HS-5 (cell line): ENCODE measurements around the gene WDR27.
"Not testable (repeated sequence)": the region's sequence is repeated elsewhere in the genome, so short reads cannot be mapped to it uniquely, and the experiment has no call there.

Experiments used
- DNase-seq: peaks from one replicate; pipeline ENCODE4 v3.0.0-alpha.2; 2012; ENCODE audit warnings: low read depth

The WDR27 gene

DNA sequence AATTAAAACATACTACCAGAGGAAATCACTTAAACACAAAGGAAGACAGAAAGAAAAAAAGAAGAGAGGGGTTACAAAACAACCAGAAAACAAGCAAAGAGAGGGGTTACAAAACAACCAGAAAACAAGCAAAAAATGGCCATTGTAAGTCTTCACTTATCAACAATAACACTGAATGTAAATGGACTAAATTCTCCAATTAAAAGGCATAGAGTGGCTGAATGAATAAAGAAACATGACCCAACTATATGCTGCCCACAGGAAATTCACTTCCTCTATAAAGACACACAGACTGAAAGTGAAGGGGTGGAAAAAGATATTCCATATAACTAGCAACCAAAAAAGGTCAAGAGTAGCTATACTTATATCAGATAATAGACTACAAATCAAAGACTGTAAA is 180.0 kb downstream of the WDR27 start:
- no peak for DNase-seq

DNA sequence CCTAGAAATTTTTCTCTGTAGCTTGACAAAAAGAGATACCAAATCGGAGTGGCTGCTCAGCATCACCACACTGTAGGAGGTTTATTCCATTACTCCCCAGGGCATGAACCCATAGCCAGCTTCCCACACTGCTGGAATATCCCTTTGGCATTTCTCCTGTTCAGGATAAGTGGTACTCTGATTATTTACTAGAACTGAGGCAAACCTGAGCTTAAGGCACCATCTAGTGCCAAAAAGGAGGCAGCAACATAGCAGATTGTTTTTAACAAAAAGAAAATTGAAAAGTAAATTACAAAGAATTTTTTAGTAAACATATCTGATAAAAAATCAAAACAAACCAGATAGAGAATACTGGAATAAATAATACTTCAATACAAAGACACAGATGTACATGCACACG is 181.7 kb downstream of the WDR27 start:
- no peak for DNase-seq

DNA sequence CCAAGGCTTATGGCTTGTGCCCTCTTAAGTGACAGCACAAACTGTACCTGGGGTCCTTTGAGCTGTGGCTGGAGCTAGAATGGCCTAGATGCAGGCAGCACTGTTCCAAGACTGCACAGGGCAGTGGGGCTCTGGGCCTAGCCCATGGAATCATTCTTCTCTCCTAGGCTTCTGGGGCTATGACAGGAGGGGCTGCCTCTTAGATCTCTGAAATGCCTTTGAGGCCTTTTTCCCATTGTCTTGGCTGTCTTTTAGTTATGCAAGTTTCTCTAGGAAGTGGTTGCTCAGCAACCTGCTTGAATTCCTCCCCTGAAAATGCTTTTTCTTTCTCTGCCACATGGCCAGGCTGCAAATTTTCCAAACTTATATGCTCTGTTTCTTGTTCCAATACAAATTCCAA is 183.4 kb downstream of the WDR27 start:
- no peak for DNase-seq

- no peak for DNase-seq
Observed at GRCh38 chr6:169513478-169514193, 188.2 kb downstream of the WDR27 start.

DNA sequence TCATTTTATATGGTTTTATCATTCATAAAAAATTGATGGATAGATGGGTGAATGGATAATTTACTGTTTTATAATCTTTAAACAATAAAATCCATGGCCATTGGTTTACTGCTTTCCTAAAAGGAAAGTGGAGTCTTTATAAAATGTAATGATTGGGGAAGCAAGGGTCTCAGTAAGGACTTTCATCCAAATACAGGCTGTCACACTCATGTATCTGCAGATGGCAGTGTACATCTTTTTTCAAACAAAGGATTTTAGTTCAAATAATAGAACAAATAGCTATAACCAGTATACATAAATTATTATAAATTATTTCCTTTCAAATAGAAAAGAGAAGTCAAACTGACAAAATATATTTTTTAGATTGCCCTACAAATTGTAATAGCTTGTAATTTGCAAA is 190.0 kb downstream of the WDR27 start:
- not testable (repeated sequence) for DNase-seq

DNA sequence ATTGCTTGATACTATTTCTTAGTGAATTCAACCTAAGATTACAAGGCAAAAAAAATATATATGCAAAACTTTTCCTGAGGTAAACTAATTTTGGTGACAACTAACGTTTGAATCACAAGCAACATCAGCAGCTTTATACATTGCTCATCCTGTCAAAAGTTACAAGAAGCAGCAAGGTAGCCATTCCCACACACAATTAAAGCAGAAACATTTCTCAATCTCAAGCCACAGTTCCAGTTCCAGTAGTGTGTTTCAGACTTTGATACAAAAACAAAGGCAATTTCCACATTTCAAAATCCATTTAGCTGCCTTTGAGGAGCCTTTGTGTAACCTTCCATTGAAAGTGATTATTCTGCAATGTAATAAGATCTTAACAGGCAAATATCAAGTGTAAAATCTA is 191.0 kb downstream of the WDR27 start:
- no peak for DNase-seq

DNA sequence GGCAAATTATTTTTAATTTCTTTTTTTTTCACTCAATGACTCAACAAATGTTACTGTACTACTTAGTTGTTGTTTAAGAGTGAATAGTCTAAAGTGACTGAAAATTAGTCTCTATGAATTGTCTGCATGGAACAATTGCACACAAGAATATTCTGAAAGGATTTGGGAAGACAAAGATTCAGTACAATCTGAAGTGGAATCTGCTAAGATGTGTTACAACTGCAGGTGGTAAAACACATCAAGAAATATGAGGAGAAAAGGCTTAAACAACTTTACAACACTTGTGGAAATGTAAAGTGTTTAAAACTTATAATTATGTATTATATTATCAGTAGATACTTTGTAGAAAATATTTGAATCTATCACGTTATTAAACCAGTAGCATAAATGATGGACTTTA is 193.4 kb downstream of the WDR27 start:
- DNase-seq, result no peak

DNA sequence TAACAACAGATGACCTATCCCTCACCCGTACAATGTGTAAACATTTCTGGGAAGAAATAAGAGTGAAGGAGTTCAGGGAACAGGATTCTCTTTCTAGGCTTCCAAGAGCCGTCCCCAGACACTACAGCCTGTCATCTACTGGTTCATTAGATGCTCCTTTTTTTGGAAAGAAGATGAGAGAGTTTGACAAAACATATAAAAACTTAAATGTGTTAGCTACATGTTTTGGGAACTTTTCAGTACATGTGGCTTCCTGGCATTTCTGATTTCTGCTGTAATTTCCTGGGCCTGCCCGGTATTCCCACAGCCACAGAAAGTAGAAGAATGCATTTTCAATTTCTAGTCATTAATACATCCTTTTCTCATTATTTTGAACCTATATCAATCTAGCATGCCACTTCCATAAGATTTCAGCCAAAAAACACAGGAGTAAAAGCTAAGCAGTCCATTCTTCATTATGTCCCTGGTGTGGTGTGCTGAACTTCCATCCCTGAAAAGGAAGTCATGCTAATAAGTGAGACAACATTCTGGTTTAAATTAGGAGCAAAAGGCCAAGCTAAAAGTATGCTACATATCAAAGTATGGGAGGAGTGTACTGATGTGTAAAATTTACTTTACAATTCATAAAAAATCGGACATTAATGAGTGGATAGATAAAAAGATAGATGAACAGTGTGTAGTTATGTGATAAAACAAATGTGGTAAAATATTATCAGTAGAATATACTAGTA is 198.2 kb downstream of the WDR27 start:
- no peak for DNase-seq

DNA sequence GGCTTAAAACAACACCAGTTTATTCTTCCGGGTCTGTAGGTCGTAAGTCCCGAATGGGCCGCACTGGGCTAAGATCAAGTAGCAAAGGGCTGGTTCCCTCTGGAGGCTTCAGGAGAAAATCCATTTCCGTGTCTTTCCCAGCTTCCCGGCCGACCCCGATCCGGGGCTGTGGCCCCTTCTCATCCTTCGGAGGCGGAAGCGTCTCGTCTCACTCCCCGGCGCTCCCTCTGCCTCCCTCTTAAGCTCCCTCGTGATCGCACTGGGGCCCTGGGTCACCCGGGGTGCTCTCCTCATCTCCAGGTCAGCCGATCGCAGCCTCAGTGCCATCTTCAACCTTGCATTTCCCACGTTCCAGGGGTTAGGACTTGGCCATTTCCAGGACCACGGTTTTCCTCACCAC is 199.4 kb downstream of the WDR27 start:
- DNase-seq, result no peak

GRCh38 chr6:169501777-169502313 is 200.0 kb downstream of the WDR27 start:
- no peak for DNase-seq

DNA sequence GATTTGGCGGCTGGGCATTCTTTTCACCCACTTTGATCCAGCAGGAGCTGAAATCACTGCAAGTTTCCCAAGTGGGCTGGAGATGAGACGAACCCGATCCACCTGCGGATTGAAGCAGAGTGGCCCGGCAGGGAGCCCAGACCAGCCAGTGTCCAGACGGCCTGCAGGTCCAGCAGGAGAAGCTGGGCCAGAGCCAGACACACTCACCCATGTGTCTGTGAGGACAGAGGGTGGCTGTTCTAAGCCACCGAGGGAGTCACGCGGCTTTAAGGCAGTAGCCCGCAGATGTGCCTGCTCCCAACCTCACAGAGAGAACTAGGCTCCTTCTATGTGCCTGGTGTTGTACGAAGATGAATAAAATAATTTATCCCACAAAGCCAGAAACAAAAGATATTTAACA is 200.7 kb downstream of the WDR27 start:
- no peak for DNase-seq

GRCh38 chr6:169500688-169501087 is 201.1 kb downstream of the WDR27 start:
- DNase-seq, result no peak

GRCh38 chr6:169499848-169500247 is 202.0 kb downstream of the WDR27 start:
- DNase-seq, result no peak

GRCh38 chr6:169498916-169499513 is 202.8 kb downstream of the WDR27 start:
- no peak for DNase-seq

GRCh38 chr6:169495601-169496000 is 206.2 kb downstream of the WDR27 start:
- DNase-seq, result peak; percentile 32

GRCh38 chr6:169494038-169494437 is 207.8 kb downstream of the WDR27 start:
- no peak for DNase-seq

- no peak for DNase-seq
Observed at GRCh38 chr6:169491482-169491881, 210.3 kb downstream of the WDR27 start.

DNA sequence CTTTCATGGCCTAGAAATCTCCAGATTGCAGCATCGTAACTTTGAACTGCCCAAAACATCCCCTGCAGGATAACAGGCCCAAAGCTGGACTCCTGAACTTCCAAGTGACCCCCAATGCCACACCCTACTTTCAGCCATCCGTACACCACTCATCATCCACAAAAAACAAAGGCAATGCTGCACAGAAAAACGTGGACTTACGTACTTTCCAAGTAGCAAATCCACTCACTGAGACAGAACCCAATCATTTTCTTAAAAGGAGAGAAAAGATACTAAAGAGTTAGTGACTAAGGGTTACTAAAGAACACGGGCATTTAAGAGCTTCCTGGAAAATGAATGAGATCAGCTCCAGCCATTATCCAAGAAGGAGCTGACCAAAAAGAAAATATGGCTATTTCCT is 211.0 kb downstream of the WDR27 start:
- DNase-seq, result no peak

GRCh38 chr6:169490246-169490641 is 211.6 kb downstream of the WDR27 start:
- no peak for DNase-seq

- DNase-seq, result no peak
Observed at GRCh38 chr6:169489563-169490245, 212.1 kb downstream of the WDR27 start.

- DNase-seq, result no peak
Observed at GRCh38 chr6:169487579-169488436, 214.0 kb downstream of the WDR27 start.
